ENCODE results near the gene RAI1.

- TF ChIP-seq EZH2 (IDR thresholded peaks at IDR 0.05) = no peak
- no peak for TF ChIP-seq POLR2AphosphoS5 (IDR thresholded peaks at IDR 0.05; ENCODE audit: borderline replicate concordance, low read depth, low read length)
Measured at GRCh38 chr17:17804007-17804406, 122.7 kb downstream of the RAI1 start.
